Measurements from ENCODE around the gene KLHL17. TPM values are rescaled to one million over a fixed set of nuclear protein-coding genes. Genes with fewer than 3 reads are reported as not detected.

The KLHL17 gene
- total and polyA plus RNA-seq, 4 donors = 0.98 to 5.4 (median 2.1) TPM

GRCh38 chr1:915295-916172 is 44.9 kb upstream of the KLHL17 start (continued):
- no peak for TF ChIP-seq ZBTB33 (IDR thresholded peaks at IDR 0.05)
- TF ChIP-seq FOXA1 (IDR thresholded peaks at IDR 0.05) = no peak
- TF ChIP-seq TAF1 (conservative IDR thresholded peaks at IDR 0.05) = no peak
- no peak for TF ChIP-seq FOXA2 (IDR thresholded peaks at IDR 0.05)
- no peak for TF ChIP-seq JUND (IDR thresholded peaks at IDR 0.05)
- no peak for TF ChIP-seq SP1 (IDR thresholded peaks at IDR 0.05)
- TF ChIP-seq HNF4A (conservative IDR thresholded peaks at IDR 0.05) = no peak

GRCh38 chr1:916173-917075 is 44.0 kb upstream of the KLHL17 start:
- Histone ChIP-seq H3K27ac (ENCODE audit: low read depth in 1 of 2, low read length in 2 of 2) (no peak overlapping the region), H3K4me1 (ENCODE audit: control insufficient read depth in 4 of 4, insufficient read depth in 4 of 4, low read length in 3 of 4) (peaks cover 9 to 29% (median 21%) of the 10 kb centered on the region in 4 donors), H3K4me3 (ENCODE audit: low read depth in 1 of 3, low read length in 3 of 3) (no peak overlapping the region), H3K9ac (ENCODE audit: low read depth in 1 of 2, low read length in 2 of 2) (no peak overlapping the region), H3K27me3 (ENCODE audit: control insufficient read depth in 4 of 4, insufficient read depth in 4 of 4, low read length in 3 of 4) (no peaks in the 10 kb centered on the region), H3K36me3 (ENCODE audit: control insufficient read depth in 4 of 4, insufficient read depth in 3 of 4, low read depth in 1 of 4, low read length in 3 of 4) (no peaks in the 10 kb centered on the region), H3K9me3 (ENCODE audit: control insufficient read depth in 4 of 4, low read length in 3 of 4) (no peaks in the 10 kb centered on the region)
- no peak for DNase-seq (ENCODE audit: low spot score)
- TF ChIP-seq EGR1 (IDR thresholded peaks at IDR 0.05; ENCODE audit: low read depth in 2 of 2) (peak; percentile 87), RAD21 (IDR thresholded peaks at IDR 0.05) (no peak)
- 30% methylated on average over 31 of the region's 31 CpGs for WGBS

GRCh38 chr1:917076-917459 is 43.3 kb upstream of the KLHL17 start:
- 48% methylated on average over 7 of the region's 7 CpGs for WGBS
- TF ChIP-seq RXRA (IDR thresholded peaks at IDR 0.05) = peak in 1 of 2 donors; percentile 9
- no peak for TF ChIP-seq NR2F2 (IDR thresholded peaks at IDR 0.05)
- no peak overlapping the region for H3K27ac ChIP-seq (ENCODE audit: low read depth in 1 of 2, low read length in 2 of 2)
- no peaks in the 10 kb centered on the region for H3K27me3 ChIP-seq (ENCODE audit: control insufficient read depth in 4 of 4, insufficient read depth in 4 of 4, low read length in 3 of 4)
- no peak overlapping the region for H3K9ac ChIP-seq (ENCODE audit: low read depth in 1 of 2, low read length in 2 of 2)
- H3K36me3 ChIP-seq (ENCODE audit: control insufficient read depth in 4 of 4, insufficient read depth in 3 of 4, low read depth in 1 of 4, low read length in 3 of 4) = no peaks in the 10 kb centered on the region
- no peak overlapping the region for H3K4me3 ChIP-seq (ENCODE audit: low read depth in 1 of 3, low read length in 3 of 3)
- no peak for DNase-seq (ENCODE audit: low spot score)
- H3K4me1 ChIP-seq (ENCODE audit: control insufficient read depth in 4 of 4, insufficient read depth in 4 of 4, low read length in 3 of 4) = peaks cover 9 to 33% (median 21%) of the 10 kb centered on the region in 4 donors
- H3K9me3 ChIP-seq (ENCODE audit: control insufficient read depth in 4 of 4, low read length in 3 of 4) = no peaks in the 10 kb centered on the region

- Histone ChIP-seq H3K27me3 (ENCODE audit: control insufficient read depth in 4 of 4, insufficient read depth in 4 of 4, low read length in 3 of 4) (peaks cover 0 to 2% (median 0%) of the 10 kb centered on the region in 4 donors), H3K4me3 (ENCODE audit: low read depth in 1 of 3, low read length in 3 of 3) (no peak overlapping the region), H3K36me3 (ENCODE audit: control insufficient read depth in 4 of 4, insufficient read depth in 3 of 4, low read depth in 1 of 4, low read length in 3 of 4) (no peaks in the 10 kb centered on the region), H3K27ac (ENCODE audit: low read depth in 1 of 2, low read length in 2 of 2) (no peak overlapping the region), H3K9me3 (ENCODE audit: control insufficient read depth in 4 of 4, low read length in 3 of 4) (no peaks in the 10 kb centered on the region), H3K9ac (ENCODE audit: low read depth in 1 of 2, low read length in 2 of 2) (no peak overlapping the region), H3K4me1 (ENCODE audit: control insufficient read depth in 4 of 4, insufficient read depth in 4 of 4, low read length in 3 of 4) (peaks cover 9 to 33% (median 21%) of the 10 kb centered on the region in 4 donors)
- no peak for DNase-seq (ENCODE audit: low spot score)
- WGBS = 71% methylated on average over 22 of the region's 22 CpGs
- TF ChIP-seq ZBTB33 (IDR thresholded peaks at IDR 0.05) (no peak), RAD21 (IDR thresholded peaks at IDR 0.05) (no peak), GABPA (IDR thresholded peaks at IDR 0.05 in 1 of 2, conservative IDR thresholded peaks at IDR 0.05 in 1 of 2) (no peak), EGR1 (IDR thresholded peaks at IDR 0.05; ENCODE audit: low read depth in 2 of 2) (no peak), CTCF (IDR thresholded peaks at IDR 0.05; ENCODE audit: low read depth, low read length, missing input control) (no peak), SP1 (IDR thresholded peaks at IDR 0.05) (no peak)
Observed at GRCh38 chr1:917466-918091, 42.8 kb upstream of the KLHL17 start.
